ENCODE results near the gene SPOCK3.

SPOCK3 gene

DNA sequence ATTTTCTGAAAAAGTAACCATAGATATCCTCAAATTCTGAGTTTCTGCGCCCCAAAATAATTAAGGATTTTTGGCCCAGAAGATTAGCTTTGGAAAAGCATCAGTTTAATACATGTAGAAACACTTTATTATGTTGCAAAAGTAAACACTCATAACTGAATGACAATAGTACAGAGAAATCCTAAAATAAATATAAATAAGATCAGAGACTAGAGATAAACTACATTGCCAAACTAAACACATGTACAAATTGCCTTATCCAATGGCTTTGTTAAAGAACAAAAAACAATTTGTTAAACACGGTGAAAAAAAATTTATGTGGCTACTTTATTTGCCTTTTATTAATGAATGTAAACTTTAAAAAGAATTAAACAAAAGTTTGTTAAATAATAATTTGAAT is 17.5 kb downstream of the SPOCK3 start:
- Mint-ChIP-seq H3K36me3 (ENCODE audit: low read depth) (no peaks in the 10 kb centered on the region), H3K9me3 (no peaks in the 10 kb centered on the region), H3K27me3 (ENCODE audit: low read depth) (no peaks in the 10 kb centered on the region), H3K27ac (no peak overlapping the region), H3K4me3 (no peak overlapping the region), H3K4me1 (ENCODE audit: low read depth) (no peaks in the 10 kb centered on the region)

- H3K4me3 Mint-ChIP-seq, result no peak overlapping the region
- H3K36me3 Mint-ChIP-seq (ENCODE audit: low read depth), result no peaks in the 10 kb centered on the region
- no peak overlapping the region for H3K27ac Mint-ChIP-seq
- H3K4me1 Mint-ChIP-seq (ENCODE audit: low read depth), result no peaks in the 10 kb centered on the region
- H3K27me3 Mint-ChIP-seq (ENCODE audit: low read depth), result no peaks in the 10 kb centered on the region
- no peaks in the 10 kb centered on the region for H3K9me3 Mint-ChIP-seq
Measured at GRCh38 chr4:167210166-167210565, 24.1 kb downstream of the SPOCK3 start.

DNA sequence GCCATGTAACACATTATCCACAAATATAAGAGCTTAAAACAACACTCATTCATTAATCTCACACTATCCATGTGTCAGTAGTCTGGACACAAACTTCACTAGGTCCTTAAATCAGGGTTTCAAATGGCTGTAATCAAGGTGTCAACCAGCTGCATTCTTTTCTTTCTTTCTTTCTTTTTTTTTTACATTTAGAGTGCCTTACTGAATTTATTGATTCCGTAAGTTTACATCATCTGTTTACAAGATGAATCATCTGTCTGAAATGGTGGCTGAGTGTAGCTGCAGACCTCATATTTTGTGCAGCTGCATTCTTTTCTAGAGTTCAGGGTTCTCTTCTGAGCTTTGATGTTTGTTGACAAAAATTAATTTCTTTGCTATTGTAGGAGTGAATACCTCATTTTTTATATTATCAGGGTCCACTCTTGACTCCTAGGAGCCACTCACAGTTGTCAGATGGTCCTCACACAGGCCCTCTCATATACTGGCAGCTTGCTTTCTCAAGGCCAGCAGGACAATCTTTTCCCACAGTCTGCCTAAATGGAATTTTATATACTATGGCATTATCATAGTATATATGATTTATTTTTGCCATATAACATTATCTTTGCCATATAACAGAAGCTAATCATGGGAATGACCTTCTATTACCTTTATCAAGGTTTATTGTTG is 37.8 kb downstream of the SPOCK3 start:
- Mint-ChIP-seq H3K36me3 (ENCODE audit: low read depth) (no peaks in the 10 kb centered on the region), H3K4me1 (ENCODE audit: low read depth) (no peaks in the 10 kb centered on the region), H3K27ac (no peak overlapping the region), H3K27me3 (ENCODE audit: low read depth) (no peaks in the 10 kb centered on the region), H3K4me3 (no peak overlapping the region), H3K9me3 (no peaks in the 10 kb centered on the region)

GRCh38 chr4:167190379-167190778 is 43.9 kb downstream of the SPOCK3 start:
- H3K27ac Mint-ChIP-seq, result no peak overlapping the region
- H3K27me3 Mint-ChIP-seq (ENCODE audit: low read depth), result no peaks in the 10 kb centered on the region
- no peaks in the 10 kb centered on the region for H3K36me3 Mint-ChIP-seq (ENCODE audit: low read depth)
- no peaks in the 10 kb centered on the region for H3K9me3 Mint-ChIP-seq
- H3K4me1 Mint-ChIP-seq (ENCODE audit: low read depth), result no peaks in the 10 kb centered on the region
- no peak overlapping the region for H3K4me3 Mint-ChIP-seq

GRCh38 chr4:167185465-167185864 is 48.8 kb downstream of the SPOCK3 start:
- H3K27ac Mint-ChIP-seq, result no peak overlapping the region
- H3K4me1 Mint-ChIP-seq (ENCODE audit: low read depth), result no peaks in the 10 kb centered on the region
- no peaks in the 10 kb centered on the region for H3K27me3 Mint-ChIP-seq (ENCODE audit: low read depth)
- H3K4me3 Mint-ChIP-seq, result no peak overlapping the region
- no peaks in the 10 kb centered on the region for H3K9me3 Mint-ChIP-seq
- H3K36me3 Mint-ChIP-seq (ENCODE audit: low read depth), result no peaks in the 10 kb centered on the region

DNA sequence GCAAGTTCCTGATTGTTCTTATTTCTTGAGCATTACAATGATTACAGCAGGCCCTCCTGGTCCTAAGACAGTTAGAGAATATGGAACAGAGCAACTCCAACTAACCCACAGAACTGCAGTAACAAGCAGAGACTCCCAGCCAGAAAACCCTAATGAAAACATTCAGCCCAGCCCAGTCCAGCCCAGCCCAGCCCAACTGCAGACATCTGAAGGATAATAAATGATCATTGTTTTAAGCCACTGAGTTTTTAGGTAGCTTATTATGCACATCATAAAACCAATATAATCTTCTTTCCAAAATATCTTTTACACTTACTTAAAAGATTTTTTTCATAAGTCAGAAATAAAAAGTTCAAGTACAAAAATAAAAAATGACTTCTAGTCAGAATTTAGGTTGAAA is 51.3 kb downstream of the SPOCK3 start:
- Mint-ChIP-seq H3K27ac (no peak overlapping the region), H3K4me1 (ENCODE audit: low read depth) (no peaks in the 10 kb centered on the region), H3K36me3 (ENCODE audit: low read depth) (no peaks in the 10 kb centered on the region), H3K9me3 (no peaks in the 10 kb centered on the region), H3K4me3 (no peak overlapping the region), H3K27me3 (ENCODE audit: low read depth) (no peaks in the 10 kb centered on the region)

DNA sequence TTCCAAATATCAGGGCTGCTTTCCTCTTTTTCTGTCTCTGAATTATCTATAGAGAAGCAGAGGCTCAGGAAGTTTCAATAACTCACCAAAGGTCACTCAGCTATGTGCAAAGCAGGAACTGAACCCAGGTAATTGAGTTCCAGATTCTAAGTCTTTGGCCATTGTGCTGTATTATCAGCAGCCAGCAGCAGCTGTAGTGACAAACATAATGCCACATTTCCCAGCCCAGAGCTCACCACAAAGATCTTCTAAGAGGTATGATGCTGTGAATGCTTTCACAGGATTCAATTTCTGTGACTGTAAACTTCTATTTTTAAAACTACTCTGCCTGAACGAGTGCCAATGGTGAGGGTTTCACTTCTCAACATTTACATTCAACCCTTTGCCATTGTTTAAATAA is 56.4 kb downstream of the SPOCK3 start:
- no peak overlapping the region for H3K27ac Mint-ChIP-seq
- H3K4me3 Mint-ChIP-seq, result no peak overlapping the region
- H3K36me3 Mint-ChIP-seq (ENCODE audit: low read depth), result no peaks in the 10 kb centered on the region
- no peaks in the 10 kb centered on the region for H3K9me3 Mint-ChIP-seq
- H3K4me1 Mint-ChIP-seq (ENCODE audit: low read depth), result no peaks in the 10 kb centered on the region
- H3K27me3 Mint-ChIP-seq (ENCODE audit: low read depth), result no peaks in the 10 kb centered on the region

- no peaks in the 10 kb centered on the region for H3K4me1 Mint-ChIP-seq (ENCODE audit: low read depth)
- H3K36me3 Mint-ChIP-seq (ENCODE audit: low read depth), result no peaks in the 10 kb centered on the region
Measured at GRCh38 chr4:167176723-167177367, 57.4 kb downstream of the SPOCK3 start.

GRCh38 chr4:167171928-167172327 is 62.4 kb downstream of the SPOCK3 start:
- Mint-ChIP-seq H3K27ac (no peak overlapping the region), H3K9me3 (no peaks in the 10 kb centered on the region), H3K4me1 (ENCODE audit: low read depth) (no peaks in the 10 kb centered on the region), H3K4me3 (no peak overlapping the region), H3K27me3 (ENCODE audit: low read depth) (no peaks in the 10 kb centered on the region), H3K36me3 (ENCODE audit: low read depth) (no peaks in the 10 kb centered on the region)

More at GRCh38 chr4:167176723-167177367, 57.4 kb downstream of the SPOCK3 start:
- Mint-ChIP-seq H3K9me3 (no peaks in the 10 kb centered on the region), H3K4me3 (no peak overlapping the region), H3K27ac (no peak overlapping the region), H3K27me3 (ENCODE audit: low read depth) (no peaks in the 10 kb centered on the region)

DNA sequence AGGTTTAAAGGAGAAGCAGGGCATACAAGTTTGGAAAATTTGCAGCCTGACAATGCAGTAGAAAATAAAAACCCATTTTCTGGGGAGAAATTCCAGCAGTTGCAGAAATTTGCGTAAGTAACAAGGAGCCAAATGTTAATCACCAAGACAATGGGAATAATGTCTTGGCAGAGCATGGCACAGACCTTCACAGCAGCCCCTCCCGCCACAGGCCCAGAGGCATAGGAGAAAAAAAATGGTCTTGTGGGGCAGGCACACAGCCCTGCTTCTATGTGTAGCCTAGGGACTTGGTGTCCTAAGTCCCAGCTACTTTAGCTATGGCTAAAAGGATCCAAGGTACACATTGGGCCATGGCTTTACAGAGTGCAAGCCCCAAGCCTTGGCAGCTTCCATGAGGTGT is 65.7 kb downstream of the SPOCK3 start:
- Mint-ChIP-seq H3K27ac (no peak overlapping the region), H3K27me3 (ENCODE audit: low read depth) (no peaks in the 10 kb centered on the region), H3K36me3 (ENCODE audit: low read depth) (no peaks in the 10 kb centered on the region), H3K4me1 (ENCODE audit: low read depth) (no peaks in the 10 kb centered on the region), H3K9me3 (no peaks in the 10 kb centered on the region), H3K4me3 (no peak overlapping the region)

GRCh38 chr4:167150587-167150986 is 83.7 kb downstream of the SPOCK3 start:
- H3K9me3 Mint-ChIP-seq, result peaks cover 4% of the 10 kb centered on the region
- no peaks in the 10 kb centered on the region for H3K27me3 Mint-ChIP-seq (ENCODE audit: low read depth)
- no peak overlapping the region for H3K4me3 Mint-ChIP-seq
- no peaks in the 10 kb centered on the region for H3K36me3 Mint-ChIP-seq (ENCODE audit: low read depth)
- H3K27ac Mint-ChIP-seq, result no peak overlapping the region
- H3K4me1 Mint-ChIP-seq (ENCODE audit: low read depth), result no peaks in the 10 kb centered on the region

- Mint-ChIP-seq H3K4me1 (ENCODE audit: low read depth) (no peaks in the 10 kb centered on the region), H3K4me3 (no peak overlapping the region), H3K9me3 (peaks cover 4% of the 10 kb centered on the region), H3K27me3 (ENCODE audit: low read depth) (no peaks in the 10 kb centered on the region), H3K27ac (no peak overlapping the region), H3K36me3 (ENCODE audit: low read depth) (no peaks in the 10 kb centered on the region)
Measured at GRCh38 chr4:167144605-167145004, 89.7 kb downstream of the SPOCK3 start.

DNA sequence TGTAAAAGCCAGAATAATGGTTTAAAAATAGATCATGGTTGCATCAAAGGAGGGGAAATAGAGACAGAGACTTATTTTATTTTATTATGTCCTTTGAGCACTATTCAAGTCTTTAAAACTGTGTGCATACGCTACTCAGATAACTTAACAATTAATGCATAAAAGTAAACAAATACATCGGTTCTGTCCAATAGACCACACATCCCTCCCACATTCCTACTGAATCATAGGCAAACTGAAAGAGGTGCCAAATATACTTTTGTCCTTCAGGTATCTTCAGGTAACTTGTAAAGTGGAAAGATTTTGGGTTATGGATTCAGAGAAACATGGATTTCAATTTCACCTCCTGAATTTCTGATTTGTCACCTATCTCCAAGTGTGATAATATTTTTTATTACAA is 91.3 kb downstream of the SPOCK3 start:
- no peaks in the 10 kb centered on the region for H3K4me1 Mint-ChIP-seq (ENCODE audit: low read depth)
- peaks cover 4% of the 10 kb centered on the region for H3K9me3 Mint-ChIP-seq
- no peaks in the 10 kb centered on the region for H3K36me3 Mint-ChIP-seq (ENCODE audit: low read depth)
- H3K27ac Mint-ChIP-seq, result no peak overlapping the region
- no peak overlapping the region for H3K4me3 Mint-ChIP-seq
- no peaks in the 10 kb centered on the region for H3K27me3 Mint-ChIP-seq (ENCODE audit: low read depth)

GRCh38 chr4:167136270-167136669 is 98.0 kb downstream of the SPOCK3 start:
- Mint-ChIP-seq H3K9me3 (no peaks in the 10 kb centered on the region), H3K27ac (no peak overlapping the region), H3K27me3 (ENCODE audit: low read depth) (no peaks in the 10 kb centered on the region), H3K4me1 (ENCODE audit: low read depth) (no peaks in the 10 kb centered on the region), H3K4me3 (no peak overlapping the region), H3K36me3 (ENCODE audit: low read depth) (no peaks in the 10 kb centered on the region)

- Mint-ChIP-seq H3K9me3 (no peaks in the 10 kb centered on the region), H3K27ac (no peak overlapping the region), H3K4me3 (no peak overlapping the region), H3K27me3 (ENCODE audit: low read depth) (no peaks in the 10 kb centered on the region), H3K36me3 (ENCODE audit: low read depth) (no peaks in the 10 kb centered on the region), H3K4me1 (ENCODE audit: low read depth) (no peaks in the 10 kb centered on the region)
Measured at GRCh38 chr4:167129146-167129545, 105.1 kb downstream of the SPOCK3 start.

Measured in T-helper 1 cell treated with Interleukin-12 subunit alpha and Interleukin-12 subunit beta and Interleukin-4 antibody, amounts not matched to agents 30 μg/mL and 1 μg/mL, for 36 hours (primary cell).